ENCODE results near the gene STX2.

Gene STX2

DNA sequence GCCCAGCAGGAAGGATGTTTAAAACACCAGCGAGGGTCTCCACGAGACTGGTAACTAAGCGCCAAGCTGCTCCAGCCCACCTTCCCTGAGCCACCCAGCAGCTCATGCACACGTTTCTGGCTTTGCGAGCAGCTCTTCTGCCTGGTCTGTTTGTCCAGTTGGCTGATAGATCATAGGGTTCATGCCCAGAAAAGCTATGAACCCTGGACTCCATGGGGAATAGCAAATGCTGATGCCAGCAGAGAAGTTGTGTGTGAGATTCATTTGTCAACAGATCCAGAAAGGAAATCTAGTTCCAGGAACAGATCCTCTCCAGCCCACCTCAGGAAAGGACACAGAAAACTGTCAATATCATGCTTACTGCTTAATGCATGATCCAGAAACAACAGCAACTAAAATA, 94.8 kb downstream of the STX2 start:
- TF ChIP-seq, protein P1, sequence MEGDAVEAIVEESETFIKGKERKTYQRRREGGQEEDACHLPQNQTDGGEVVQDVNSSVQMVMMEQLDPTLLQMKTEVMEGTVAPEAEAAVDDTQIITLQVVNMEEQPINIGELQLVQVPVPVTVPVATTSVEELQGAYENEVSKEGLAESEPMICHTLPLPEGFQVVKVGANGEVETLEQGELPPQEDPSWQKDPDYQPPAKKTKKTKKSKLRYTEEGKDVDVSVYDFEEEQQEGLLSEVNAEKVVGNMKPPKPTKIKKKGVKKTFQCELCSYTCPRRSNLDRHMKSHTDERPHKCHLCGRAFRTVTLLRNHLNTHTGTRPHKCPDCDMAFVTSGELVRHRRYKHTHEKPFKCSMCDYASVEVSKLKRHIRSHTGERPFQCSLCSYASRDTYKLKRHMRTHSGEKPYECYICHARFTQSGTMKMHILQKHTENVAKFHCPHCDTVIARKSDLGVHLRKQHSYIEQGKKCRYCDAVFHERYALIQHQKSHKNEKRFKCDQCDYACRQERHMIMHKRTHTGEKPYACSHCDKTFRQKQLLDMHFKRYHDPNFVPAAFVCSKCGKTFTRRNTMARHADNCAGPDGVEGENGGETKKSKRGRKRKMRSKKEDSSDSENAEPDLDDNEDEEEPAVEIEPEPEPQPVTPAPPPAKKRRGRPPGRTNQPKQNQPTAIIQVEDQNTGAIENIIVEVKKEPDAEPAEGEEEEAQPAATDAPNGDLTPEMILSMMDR (IDR thresholded peaks at IDR 0.05; ENCODE audit: low read depth, low read length): no peak
- DNase-seq (ENCODE audit: extremely low read depth, low read depth): no peak

DNA sequence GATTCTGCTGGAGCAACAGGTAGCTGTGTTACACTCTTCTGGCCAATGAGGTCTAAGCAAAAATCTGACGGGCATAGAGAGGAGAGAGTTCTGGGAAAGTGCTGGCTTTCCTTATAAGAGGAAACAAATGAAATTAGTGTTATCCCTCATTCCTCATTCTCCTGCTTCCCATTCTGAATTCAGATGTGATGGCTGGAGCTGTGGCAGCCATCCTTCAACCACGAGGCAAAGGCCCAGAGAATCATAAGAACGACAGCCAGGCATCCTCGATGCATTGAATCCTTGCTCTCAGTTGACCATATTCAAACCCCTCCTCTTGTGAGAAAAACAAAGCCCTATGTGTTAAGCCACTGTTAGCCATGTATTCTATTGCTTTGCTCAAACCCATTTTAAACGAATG, 95.4 kb downstream of the STX2 start:
- TF ChIP-seq, protein P1 (IDR thresholded peaks at IDR 0.05; ENCODE audit: low read depth, low read length): no peak
- no peak for DNase-seq (ENCODE audit: extremely low read depth, low read depth)

DNA sequence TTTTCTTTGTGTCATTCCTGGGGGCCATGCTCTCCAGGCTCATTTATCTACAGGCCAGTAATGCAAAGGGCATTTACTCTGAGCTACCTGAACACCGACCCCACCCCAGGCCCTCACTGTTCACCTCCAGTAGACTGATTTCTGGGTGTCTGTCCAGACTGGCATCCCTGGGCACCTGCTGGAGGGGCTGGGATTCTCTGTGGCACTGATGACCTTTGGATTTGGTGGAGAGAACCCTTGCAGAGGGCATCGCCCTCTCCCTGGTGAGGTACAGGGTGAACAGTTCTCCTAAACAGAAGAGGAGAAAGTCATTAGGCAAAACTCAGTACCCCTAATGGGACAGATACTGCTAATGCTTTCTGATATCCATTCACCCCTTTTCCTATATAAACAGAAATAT, 95.9 kb downstream of the STX2 start:
- DNase-seq (ENCODE audit: extremely low read depth, low read depth): no peak
- TF ChIP-seq, protein P1 (IDR thresholded peaks at IDR 0.05; ENCODE audit: low read depth, low read length): no peak

DNA sequence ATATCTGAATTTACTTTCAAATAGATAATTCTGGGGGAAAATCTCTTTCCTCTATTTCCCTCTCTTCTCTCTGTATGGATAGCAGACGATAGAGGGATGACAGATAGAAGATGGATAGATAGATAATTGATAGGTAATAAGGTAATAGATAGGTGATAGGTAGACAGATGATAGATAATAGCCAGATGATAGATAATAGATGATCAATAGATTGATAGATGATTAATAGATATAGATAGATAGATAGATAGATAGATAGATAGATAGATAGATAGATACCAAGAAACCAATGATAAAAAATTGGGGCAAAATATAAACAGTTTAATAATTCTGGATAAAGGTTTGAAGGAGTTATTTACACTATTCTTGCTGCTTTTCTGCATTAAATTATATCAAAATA, 96.3 kb downstream of the STX2 start:
- TF ChIP-seq, protein P1 (IDR thresholded peaks at IDR 0.05; ENCODE audit: low read depth, low read length): no peak
- DNase-seq (ENCODE audit: extremely low read depth, low read depth): no peak

DNA sequence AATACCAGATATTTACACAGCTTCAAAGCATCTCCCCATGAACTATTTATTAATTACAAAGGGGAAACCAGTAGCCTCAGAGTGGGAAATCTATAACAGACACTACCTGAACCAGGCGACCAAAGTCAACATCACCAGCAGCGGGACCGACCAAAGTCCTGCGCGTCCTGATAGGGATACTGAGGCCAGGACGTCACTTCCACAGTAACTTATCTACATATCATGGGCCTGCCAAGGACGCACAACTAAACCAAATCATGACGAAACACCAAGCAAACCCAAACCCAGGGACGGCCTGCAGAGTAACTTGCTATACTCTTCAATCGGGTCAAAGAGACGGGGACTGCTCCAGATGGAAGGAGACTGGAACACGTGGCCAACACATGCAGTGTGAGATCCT, 96.9 kb downstream of the STX2 start:
- TF ChIP-seq, protein P1 (IDR thresholded peaks at IDR 0.05; ENCODE audit: low read depth, low read length): no peak
- no peak for DNase-seq (ENCODE audit: extremely low read depth, low read depth)
